ENCODE data around the gene SEPHS2.
"Not testable (repeated sequence)": the region's sequence is repeated elsewhere in the genome, so short reads cannot be mapped to it uniquely, and the experiment has no call there.

Gene SEPHS2

GRCh38 chr16:30470170-30470512 is 24.5 kb upstream of the SEPHS2 start:
- no peak for DNase-seq (ENCODE audit: low spot score)

- DNase-seq (ENCODE audit: low spot score), result no peak
Measured at GRCh38 chr16:30464078-30464477, 18.4 kb upstream of the SEPHS2 start.

GRCh38 chr16:30461426-30461825 is 15.8 kb upstream of the SEPHS2 start:
- DNase-seq (ENCODE audit: low spot score), result not testable (repeated sequence)

GRCh38 chr16:30459456-30459855 is 13.8 kb upstream of the SEPHS2 start:
- DNase-seq (ENCODE audit: low spot score), result no peak

GRCh38 chr16:30458561-30459394 is 13.1 kb upstream of the SEPHS2 start:
- DNase-seq (ENCODE audit: low spot score), result no peak

- no peak for DNase-seq (ENCODE audit: low spot score)
Measured at GRCh38 chr16:30457743-30458560, 12.3 kb upstream of the SEPHS2 start.

GRCh38 chr16:30457256-30457655 is 11.6 kb upstream of the SEPHS2 start:
- DNase-seq (ENCODE audit: low spot score), result no peak

GRCh38 chr16:30456302-30456701 is 10.6 kb upstream of the SEPHS2 start:
- no peak for DNase-seq (ENCODE audit: low spot score)

GRCh38 chr16:30452709-30453580 is 7.3 kb upstream of the SEPHS2 start:
- not testable (repeated sequence) for DNase-seq (ENCODE audit: low spot score)

GRCh38 chr16:30449116-30449435 is 3.4 kb upstream of the SEPHS2 start:
- DNase-seq (ENCODE audit: low spot score), result no peak

- DNase-seq (ENCODE audit: low spot score), result no peak
Measured at GRCh38 chr16:30447512-30448226, 2.0 kb upstream of the SEPHS2 start.

- no peak for DNase-seq (ENCODE audit: low spot score)
Measured at GRCh38 chr16:30446203-30446595, 525 bp upstream of the SEPHS2 start.

GRCh38 chr16:30445149-30445407 is 596 bp downstream of the SEPHS2 start:
- no peak for DNase-seq (ENCODE audit: low spot score)

GRCh38 chr16:30444231-30445148 is 1.2 kb downstream of the SEPHS2 start:
- DNase-seq (ENCODE audit: low spot score), result no peak

- DNase-seq (ENCODE audit: low spot score), result no peak
Measured at GRCh38 chr16:30443631-30444030, 2.0 kb downstream of the SEPHS2 start.

GRCh38 chr16:30439720-30440348 is 5.8 kb downstream of the SEPHS2 start:
- DNase-seq (ENCODE audit: low spot score), result no peak

GRCh38 chr16:30438835-30439234 is 6.8 kb downstream of the SEPHS2 start:
- DNase-seq (ENCODE audit: low spot score), result no peak

GRCh38 chr16:30437511-30438046 is 8.1 kb downstream of the SEPHS2 start:
- DNase-seq (ENCODE audit: low spot score), result no peak

GRCh38 chr16:30434852-30435251 is 10.8 kb downstream of the SEPHS2 start:
- DNase-seq (ENCODE audit: low spot score), result no peak

- no peak for DNase-seq (ENCODE audit: low spot score)
Measured at GRCh38 chr16:30430428-30430970, 15.2 kb downstream of the SEPHS2 start.

All from HuH-7.5 (cell line).